NCI-H524 treated with DMSO at 0.1 percent for 48 hours (cell line): ENCODE data around the gene NEK1.
"Not testable (repeated sequence)": the region's sequence is repeated elsewhere in the genome, so short reads cannot be mapped to it uniquely, and the experiment has no call there.

ENCODE experiments used
- DNase-seq: peaks from one replicate; lab custom pipeline; 2025; lab: John Stamatoyannopoulos, UW

The NEK1 gene

DNA sequence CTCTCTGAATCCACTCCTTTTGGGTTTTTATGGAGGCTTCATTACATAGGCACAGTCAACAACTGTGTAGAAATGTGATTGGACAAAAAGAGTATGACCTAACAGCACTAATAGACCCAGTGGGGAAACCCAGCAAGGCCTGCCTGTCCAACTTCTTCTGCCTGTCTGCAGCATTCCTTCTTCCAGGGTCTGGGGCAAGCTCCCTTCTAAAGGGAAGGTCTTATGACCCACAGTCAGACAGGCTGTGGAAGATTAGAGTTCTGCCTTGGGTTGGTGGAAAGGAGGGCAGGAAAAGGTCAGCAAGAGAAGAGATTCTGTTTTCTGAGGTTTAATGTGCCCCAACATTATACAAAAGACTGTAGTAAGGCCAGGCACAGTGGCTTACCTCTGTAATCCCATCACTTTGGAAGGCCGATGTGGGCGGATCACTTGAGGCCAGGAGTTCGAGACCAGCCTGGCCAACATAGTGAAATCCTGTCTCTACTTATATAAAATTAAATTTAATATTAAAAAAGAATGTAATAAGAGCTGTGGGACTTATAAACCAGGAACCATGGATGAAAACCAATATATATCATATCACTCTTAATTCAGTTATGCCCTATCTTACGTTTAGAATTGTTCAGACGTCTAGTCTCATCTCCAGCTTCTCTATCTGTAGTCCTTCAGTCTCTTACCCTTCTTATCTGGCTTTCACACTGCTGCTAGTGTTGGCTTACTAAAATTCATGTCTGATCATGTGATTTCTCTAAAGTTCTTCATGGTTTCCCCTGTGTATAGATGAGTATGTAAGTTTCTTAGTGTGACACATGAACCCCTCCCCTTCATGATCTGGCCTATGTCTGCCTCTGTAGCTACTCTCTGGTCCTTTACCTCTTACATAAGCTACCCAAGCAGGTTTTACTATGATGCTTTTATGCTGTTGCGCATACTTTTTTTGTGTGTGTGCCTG, 14.2 kb upstream of the NEK1 start:
- DNase-seq, result no peak

DNA sequence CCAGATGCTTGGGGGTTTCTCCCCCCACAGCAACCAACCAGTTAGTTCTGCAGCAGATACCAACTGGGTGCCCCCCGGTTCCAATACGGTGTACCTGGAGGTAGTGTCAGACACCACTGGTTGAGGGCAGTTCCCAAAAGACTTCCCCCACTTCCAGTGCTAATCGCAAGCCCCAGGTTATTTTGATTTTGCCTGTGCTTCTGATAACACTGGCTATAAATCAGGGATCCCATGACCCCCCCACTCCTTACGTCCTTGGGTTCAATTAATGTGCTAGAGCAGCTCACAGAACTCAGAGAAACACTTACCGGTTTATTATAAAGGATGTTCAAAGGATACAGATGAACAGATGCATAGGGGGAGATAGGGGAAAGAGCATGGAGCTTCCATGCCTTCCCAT, 13.5 kb upstream of the NEK1 start:
- no peak for DNase-seq

DNA sequence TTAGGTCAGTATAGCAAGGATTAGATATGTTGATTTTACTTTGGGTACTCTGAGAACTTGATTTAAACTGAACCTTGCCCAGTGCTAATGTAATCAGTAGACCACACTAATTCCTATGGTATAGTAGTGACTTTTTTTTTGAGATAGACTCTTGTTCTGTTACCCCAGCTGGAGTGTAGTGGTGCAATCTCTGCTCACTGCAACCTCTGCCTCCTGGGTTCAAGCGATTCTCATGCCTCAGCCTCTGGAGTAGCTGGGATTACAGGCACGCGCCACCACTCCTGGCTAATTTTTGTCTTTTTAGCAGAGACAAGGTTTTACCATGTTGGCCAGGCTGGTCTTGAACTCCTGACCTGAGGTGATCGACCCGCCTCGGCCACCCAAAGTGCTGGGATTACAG, 11.6 kb upstream of the NEK1 start:
- not testable (repeated sequence) for DNase-seq

DNA sequence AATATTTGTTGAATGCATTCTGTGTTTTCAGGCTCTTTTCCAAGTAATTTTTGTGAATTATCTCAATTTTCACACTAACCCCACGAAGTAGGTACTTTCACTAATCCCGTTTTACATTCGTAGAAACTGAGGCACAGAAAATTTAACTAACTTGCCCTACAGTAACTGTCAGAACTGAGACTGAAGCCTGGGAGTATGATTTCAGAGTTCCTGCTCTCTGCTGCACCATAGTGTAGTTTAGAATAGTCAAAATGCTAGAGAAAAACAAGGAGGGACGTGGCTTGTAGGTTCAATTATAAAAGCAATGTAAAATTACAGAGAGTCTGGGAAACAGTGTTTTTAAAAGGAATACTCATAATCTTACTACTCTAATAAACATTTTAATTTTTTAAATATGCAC, 10.2 kb upstream of the NEK1 start:
- no peak for DNase-seq

DNA sequence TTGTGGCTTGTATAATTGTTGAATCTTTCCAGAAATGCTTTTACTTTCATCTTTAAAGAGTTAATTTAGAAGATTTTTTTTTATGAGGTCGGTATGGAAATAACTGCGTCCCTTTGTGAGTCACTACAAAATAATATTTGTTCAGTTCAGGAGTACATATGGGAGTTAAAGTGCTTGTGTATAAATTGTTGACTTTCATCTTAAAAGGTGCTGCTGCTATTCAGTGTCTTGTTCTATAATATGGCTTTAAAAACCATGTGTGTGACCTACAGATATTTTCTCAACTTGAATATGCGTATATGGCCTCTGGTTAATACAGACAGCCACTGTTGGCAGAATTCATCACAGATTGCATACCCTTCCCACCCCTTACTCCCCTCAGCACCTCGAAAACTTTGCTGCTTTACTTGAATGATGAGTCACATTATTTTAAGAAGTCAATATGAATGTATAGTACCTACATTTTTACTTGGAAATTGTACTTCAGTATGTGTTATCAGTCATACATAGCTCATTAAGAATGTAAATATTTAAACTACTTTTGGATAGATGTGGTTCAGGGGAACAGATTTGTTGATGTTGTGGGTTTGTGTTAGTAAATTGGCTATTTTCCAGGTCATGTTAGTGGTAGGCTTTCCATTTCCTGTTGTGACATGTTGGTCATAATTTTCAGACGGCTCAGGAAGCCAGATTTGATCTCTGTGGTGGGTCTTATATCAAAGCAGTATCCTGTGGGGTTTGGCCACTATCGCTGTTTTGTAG, 9.5 kb upstream of the NEK1 start:
- no peak for DNase-seq

DNA sequence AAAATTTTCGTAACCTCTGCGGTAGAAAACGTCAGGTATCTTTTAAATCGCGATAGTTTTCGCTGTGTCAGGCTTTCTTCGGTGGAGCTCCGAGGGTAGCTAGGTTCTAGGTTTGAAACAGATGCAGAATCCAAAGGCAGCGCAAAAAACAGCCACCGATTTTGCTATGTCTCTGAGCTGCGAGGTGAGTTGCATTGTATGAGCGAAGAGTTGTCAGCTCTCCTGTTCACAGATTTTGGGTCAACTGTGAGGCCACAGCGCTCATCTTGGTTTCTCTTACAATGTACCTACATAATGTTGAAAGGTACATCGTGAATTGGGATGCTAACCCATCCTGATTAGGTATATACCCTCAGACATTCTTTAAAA, 8.5 kb upstream of the NEK1 start:
- no peak for DNase-seq

DNA sequence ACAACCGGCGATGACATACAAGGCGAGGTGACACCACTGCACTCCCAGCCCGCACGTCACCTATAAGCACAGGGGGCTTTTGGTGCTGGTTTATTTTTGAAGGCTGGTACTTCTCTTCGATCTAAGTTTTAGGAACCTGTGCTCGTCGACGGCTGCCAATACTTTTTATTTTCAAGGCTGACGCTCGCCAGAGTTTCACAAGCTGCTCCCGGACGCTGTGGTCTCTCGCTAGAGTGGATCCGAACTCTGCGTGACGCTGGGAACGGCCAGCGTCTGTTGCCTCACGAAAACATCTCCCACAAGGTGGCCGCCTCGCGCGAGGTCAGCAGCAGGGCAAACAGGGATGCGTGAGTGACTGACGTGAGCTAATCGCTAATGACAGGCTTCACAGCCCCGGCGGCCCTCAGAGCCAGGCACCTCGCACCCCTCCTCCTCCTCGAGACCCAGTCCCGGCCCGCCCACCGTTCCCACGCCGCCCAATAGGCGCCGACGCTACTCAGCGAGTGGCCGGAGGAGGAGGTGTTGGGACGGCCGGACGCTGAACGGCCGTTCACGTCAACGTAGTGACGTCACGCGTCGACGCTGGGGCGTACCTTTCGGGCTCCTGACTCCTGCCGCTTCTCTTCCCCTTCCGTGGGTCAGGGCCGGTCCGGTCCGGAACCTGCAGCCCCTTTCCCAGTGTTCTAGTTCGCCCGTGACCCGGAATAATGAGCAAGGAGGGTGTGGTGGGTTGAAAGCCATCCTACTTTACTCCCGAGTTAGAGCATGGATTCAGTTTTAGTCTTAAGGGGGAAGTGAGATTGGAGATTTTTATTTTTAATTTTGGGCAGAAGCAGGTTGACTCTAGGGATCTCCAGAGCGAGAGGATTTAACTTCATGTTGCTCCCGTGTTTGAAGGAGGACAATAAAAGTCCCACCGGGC, 7.8 kb upstream of the NEK1 start, which contains the start of gene CLCN3:
Gene CLCN3 (plus strand): TSS at position 621 of the 922 bp plus-strand sequence. CDS start 15,351 bp downstream, outside the sequence.
- DNase-seq, result peak; percentile 60

DNA sequence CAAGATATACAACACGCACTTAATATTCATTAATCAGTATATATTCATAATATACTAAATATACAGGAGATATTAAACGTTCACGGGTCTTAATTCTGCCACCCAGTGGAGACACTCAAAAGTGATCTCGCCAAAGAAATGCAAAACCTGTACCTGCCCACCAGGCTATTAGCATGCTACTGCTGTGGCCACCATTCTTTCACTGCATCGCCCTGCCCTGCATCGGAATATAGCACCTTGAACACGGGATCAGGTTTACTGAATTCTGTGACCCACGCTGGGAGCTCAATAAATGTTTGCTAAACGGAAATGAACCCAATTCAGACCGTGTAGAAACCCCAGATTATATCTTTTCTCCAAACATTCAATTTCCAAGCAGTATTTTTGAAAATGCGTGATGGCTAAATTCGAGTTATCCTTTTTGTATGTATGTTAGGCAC, 7.2 kb upstream of the NEK1 start:
- no peak for DNase-seq

DNA sequence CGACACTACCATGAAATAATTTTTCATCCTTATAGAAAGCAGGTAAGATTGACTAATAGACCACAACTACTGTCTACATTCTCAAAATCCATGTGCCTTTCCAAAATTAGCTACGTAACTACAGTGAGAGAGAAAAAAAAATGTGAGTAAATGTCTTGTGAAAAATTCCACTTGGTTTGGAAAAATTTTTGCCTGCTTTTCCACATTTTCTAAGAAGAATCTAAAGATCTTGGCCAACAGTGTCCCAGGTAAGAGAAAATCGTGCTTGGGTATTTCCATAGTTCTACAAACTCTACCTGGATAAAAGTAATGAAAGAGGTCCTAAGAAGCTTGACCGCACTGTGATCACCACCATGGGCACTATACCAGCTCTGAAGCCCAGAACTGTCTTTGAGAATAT, 6.6 kb upstream of the NEK1 start:
- DNase-seq, result no peak

DNA sequence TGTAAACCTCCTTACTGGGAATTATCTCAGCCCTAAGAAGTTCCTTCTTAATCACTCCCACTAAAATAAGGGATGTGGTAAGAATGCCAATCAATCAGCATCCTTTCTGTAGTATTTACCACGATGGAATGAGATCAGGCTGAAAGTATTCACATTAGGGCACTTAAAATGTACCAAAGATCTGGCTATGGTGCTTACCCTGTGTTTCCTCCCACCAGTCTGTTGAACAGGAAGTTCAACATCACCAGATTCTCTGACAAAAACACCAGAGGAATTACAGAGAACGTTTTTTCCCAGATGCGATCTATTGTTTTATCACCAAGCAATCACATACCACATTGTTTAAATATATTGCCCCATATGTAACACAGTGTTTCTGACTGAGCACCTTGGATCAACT, 5.9 kb upstream of the NEK1 start:
- no peak for DNase-seq

DNA sequence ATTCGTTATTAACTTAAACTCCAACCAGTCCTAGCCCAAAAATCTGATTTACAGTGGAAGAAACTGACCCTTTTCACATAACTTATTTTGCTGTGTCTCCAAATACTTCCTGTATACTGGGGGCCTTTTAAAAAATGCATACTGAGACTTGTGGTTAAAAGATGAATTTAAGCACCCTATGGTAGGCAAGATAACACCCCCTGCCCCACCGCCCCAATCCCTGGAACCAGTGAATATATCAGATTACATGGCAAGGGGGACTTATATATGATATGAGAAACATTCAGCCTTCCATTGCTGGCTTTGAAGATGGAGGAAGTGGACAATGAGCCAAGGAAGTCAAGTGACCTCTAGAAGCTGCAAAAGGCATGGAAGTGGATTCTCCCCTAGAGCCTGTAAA, 4.9 kb upstream of the NEK1 start:
- DNase-seq, result no peak

DNA sequence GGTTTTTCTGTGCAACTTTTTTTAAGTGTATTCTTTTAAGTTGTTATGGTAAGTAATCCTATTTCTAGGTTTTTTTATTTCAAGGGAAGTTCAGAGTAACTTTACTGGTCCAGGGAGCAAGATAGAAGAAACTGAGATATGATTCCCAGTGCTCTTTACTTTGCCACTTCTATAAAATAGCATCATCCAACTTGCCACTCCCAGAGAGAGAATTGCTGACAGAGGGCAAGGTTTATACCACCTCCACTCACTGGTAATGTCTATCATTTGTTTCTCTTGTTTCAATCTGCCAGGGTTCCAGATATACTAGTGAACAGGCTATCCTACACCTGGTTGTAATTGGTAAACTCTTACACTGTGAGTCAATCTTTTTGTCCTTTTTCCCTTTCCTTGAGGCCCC, 4.5 kb upstream of the NEK1 start:
- no peak for DNase-seq

DNA sequence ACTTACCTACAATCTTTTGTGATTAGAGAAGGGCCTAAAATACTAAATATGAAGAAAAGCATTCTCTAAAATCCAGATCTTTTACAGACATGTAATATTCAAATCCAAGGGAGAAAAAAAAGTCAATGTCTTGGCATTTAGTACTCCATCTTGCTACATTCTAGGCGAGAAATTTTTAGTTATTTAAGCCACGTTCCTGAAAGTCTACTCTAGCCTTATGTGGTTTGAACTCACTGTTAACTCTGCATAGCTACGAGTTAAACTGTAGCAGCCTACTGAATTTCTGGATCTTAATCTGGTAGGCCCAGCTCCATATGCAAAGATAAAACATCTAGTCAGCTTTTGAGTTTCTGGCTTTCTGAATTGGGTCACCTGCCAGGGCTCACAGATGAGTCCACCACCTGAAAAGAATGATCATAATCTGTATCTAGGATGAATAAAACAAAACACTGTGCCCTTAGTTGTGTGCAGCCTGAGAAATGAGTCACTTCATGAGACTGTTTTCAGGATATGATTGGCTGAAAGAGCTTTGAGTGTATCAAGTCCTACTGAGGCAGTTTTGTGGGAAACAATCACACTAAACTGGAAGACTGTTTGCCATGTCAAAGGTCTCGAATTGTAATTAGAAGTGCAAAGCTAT, 3.2 kb upstream of the NEK1 start:
- no peak for DNase-seq

DNA sequence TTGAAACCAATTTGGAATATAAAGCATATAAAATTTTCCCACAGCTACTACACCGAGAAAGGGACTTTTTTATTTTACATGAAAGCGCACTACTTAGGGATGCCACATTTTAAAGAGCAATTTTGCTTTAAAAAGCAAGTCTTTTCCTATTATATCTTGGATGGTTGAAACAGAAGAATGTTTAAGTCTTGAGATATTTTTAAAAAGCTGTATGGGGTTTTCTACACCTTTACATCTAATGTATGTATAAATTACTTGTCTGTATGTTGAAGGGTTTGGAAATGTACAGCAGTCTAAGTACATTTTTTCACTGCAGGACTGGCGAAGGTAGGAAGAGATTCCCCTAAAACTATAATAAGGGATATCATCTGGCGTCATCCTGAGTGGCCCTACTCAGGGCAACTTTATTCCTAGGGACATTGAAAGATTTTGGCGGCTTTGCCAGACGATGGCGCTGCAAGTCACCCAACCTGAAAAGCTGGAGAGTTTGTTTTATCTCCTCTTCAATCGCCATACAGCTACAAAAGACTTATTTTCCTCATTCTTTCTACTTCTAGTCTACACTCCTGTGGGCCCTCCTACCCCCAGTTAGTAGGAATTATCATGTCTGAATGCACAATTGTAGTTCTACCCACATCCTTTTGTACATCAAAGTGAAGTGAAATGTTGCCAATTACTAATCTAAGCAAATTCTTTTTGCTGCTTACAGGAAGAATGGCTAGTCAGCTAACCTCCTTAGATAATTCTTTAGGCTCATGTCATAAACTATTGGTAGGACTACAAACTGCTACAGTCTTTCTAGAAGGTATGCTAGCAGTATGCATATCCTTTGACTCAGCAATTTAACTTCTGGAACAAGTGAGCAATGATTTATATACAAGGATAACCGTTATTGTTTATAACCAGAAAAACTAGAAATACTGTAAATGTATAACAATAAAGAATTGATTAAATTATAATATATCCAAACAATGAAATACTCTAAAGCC, 782 bp upstream of the NEK1 start:
- DNase-seq, result peak; percentile 26

DNA sequence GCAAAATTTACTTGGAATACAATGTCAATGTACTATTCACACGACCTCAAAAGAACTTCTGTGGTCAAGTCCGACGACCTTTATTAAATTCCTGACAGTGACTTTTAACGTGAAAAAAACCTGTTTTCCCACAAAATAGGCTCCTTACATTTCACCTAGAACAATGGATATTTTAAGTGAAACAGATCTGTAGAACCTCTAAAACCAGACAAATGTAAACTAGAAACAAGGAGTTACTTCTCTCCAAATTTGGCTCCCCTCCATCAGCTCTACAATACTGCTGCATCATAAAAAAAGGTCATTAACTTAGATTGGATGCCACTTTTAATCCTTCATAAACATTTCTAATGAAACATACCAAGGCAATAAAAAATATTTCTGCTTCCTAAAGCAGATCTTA, 1.2 kb downstream of the NEK1 start:
- no peak for DNase-seq

DNA sequence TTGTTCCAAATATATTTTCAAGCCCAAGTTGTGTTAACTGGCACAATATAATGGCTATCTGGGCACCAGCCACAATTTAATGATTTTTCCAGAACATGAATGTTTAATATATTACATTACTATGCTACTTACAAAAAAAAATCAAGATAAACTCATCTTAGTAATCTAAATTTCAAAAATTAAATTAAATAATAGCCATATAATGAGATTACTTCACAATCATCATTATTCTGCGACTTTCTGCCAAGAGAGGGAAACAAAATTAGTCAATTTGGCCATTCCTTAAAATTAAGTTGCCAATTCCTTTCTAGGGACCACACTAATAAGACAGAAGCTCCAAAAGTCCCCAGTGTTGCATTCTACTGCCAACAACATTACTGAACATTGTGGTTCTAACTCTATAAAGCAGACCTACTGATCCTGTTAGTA, 7.5 kb downstream of the NEK1 start:
- DNase-seq, result no peak

DNA sequence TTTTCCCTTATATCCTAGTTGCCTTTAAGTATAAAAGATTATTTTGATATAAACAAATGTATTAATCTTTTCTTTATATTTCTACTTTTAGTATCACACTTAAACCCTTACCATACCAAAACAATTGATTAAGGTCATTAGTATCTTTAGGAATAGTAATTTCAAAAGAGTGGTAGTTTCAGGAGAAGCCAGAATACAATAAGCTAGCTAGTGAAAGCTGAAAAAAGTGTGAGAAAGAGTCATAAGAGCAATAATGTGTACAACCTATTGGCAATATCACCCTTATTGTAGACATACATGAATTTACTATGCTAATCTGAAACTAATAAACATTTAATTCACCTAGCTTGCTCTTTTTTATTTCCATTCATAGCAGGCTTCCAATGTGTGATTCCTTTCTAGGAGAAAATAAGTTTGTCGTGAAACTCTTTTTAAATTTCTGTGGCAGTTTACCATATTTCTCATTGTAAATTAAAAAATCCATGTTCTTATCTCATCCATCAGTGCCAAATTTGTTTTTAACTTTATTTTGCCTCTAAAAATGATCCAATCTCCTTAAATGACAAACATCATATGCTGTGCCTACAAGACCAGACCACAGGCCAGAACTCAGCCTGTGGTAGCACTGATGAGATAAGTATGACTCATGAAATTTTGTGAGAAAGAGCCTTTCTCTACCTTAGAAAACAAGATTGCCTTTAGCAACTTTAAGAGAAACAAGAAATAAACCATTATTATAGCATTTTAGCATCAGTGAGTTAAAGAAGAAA, 8.1 kb downstream of the NEK1 start:
- DNase-seq, result no peak

DNA sequence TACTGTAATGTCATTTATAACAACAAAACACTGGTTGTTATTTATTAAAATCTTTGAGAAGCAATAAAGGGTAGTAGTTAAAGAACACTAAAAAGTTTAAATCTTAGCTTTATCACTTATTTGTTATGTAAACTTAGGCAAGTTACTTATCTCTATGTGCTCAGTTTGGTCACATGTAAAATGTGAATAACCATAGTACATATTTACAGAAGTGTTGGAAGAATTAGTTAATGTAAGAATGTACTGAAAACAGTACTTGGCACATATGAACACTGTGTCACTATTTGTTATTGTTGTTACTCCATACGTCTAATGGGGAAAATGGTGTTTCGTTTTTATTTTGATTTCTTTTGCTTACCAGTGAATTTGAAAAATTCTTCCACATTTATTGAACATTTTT, 9.1 kb downstream of the NEK1 start:
- DNase-seq, result no peak

DNA sequence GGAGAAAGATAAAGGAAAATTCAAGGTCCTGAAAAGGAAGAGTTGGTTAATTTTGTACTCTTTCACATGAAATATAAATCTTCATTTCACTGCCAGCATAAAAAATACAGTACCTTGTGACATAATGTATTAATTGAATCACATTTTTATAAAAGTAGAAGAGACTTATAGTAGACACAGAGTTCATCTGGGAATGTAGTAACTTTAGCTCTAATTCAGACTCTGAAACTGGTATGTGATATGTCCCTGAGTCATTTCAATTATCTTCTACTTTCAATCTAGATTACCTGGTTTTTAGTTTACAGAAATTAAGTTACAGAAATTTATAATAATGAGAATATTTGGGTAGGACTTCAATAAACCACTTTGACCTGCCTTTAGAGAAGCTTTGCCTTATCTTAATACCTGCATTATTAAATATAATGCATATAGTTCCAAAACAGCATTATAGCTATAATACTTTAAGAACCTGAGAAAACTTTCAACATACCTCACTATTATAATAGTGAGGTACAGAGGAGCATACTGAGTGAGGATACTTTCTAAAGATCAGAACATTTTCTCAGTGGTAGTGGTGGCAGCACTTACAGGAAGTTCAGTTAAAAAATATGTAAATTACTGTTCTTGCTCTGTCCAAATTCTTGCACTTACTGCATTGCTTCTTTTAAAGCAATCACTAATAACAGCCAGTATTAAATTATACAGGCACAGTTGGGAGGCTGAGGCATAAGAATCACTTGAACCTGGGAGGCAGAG, 11.2 kb downstream of the NEK1 start:
- DNase-seq, result no peak
